ENCODE measurements around the gene SULT4A1. TPM values are rescaled to one million over a fixed set of nuclear protein-coding genes. Genes with fewer than 3 reads are reported as not detected.

SULT4A1 gene
- total and polyA plus RNA-seq, 10 of the 15 experiments (the other 5 are each of a cell fraction or from before 2014, with no cell fraction given) = not detected

DNA sequence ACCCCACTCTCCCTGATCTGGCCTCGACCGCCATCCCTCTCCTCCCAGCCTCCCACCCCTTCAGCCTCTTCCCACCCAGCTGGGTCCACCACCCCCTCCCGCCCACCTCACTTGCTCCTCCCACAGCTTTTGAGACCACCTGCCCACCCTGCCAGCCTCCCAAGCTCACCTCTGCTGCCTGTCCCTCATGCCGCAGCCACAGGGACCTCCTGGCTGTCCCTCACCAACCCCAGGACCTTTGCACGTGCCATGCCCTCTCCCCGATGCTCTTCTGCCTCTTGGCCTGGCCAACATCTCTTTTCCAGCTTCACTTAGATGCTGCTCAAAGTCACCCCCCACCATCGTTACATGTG is 23.0 kb upstream of the SULT4A1 start (continued):
- TF ChIP-seq TCF7 (IDR thresholded peaks at IDR 0.05; ENCODE audit: borderline replicate concordance) (no peak), IKZF1 (conservative IDR thresholded peaks at IDR 0.05) (no peak), HDAC6 (IDR thresholded peaks at IDR 0.05; ENCODE audit: unreplicated experiment) (no peak), IRF4 (IDR thresholded peaks at IDR 0.05; ENCODE audit: low read depth, low read length) (no peak)

DNA sequence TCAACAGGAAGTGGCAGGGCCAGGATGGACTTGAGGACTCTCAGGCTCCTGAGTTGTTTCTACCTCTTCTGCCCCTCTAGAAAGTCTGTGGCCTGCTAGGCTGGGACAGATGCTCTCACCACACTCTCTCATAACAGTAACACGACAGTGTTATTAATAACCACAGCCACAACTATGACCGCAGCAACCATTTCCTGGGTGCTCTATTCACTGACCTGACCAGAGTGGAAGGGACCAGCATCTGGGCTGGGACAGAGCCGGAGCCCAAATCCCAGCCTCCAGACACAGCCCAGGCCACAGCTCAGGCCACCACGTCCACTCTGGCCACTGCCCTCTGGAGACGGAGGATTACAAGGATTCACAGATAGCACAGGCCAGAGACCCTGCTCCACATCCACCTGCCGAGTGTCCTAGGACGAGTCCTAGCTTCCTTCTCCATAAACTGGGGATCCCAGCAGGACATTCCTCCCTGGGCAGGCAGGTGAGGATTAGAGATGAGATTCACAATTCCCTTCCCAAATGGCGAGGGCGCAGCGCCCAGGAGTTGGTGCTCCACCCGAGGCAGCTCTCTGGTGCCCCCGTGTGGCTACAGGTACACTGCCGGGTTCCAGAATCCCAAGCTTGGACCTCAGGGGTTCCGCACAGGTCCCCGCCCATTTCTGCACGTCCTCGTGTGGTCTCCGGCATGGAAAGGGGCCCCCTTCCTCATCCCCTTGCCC is 22.4 kb upstream of the SULT4A1 start:
- H3K4me3 ChIP-seq = no peak overlapping the region
- peaks cover 9% of the 10 kb centered on the region for H3K4me1 ChIP-seq (ENCODE audit: control insufficient read depth, insufficient read depth, low read length)
- ChIA-PET RAD21 (ENCODE audit: unreplicated experiment) (interaction anchor here (1.1 to 1.3 kb wide), 2 partner anchors 136 to 201 kb away, joined by 3 to 4 read pairs; no protein-coding TSS in a partner anchor), POLR2A (no interaction called here), CTCF (interaction anchor here (0.6 to 1.6 kb wide), 17 partner anchors 9 to 611 kb away, joined by 3 to 7 read pairs (median 3); no protein-coding TSS in a partner anchor), SMC1A (ENCODE audit: uncharacterized antibody, unreplicated experiment) (interaction anchor here (0.7 kb wide), 1 partner anchor 156 kb away, joined by 3 read pairs; no protein-coding TSS in a partner anchor)
- WGBS (ENCODE audit: insufficient coverage, insufficient replicate concordance, low lambda C conversion rate, missing lambda C conversion rate) = 4% methylated on average over 18 of the region's 18 CpGs
- in situ Hi-C loops (cut with MboI) = no loop called here
- no peaks in the 10 kb centered on the region for H3K36me3 ChIP-seq (ENCODE audit: control insufficient read depth in 2 of 2, insufficient read depth in 2 of 2, low read length in 1 of 2)
- FAIRE-seq (peak; percentile 47), DNase-seq (ENCODE audit: low read depth, low spot score) (peak; percentile 33), ATAC-seq (peak; percentile 82)
- no TSS peak for BruUV-seq (replicated peaks)
- no peak overlapping the region for H3K9ac ChIP-seq (ENCODE audit: control insufficient read depth, insufficient read depth, low read length)
- H4K20me1 ChIP-seq (ENCODE audit: control insufficient read depth, insufficient read depth) = no peaks in the 10 kb centered on the region
- intact Hi-C loops (cut with micrococcal nuclease; ENCODE audit: unreplicated experiment) = loop anchor here (2.0 to 10.0 kb wide), 2 partner anchors 140 to 496 kb away; no protein-coding TSS in a partner anchor
- H3K27ac ChIP-seq (ENCODE audit: control insufficient read depth, insufficient read depth) = no peak overlapping the region
- H2AFZ ChIP-seq (ENCODE audit: control insufficient read depth, low read depth, low read length) = no peak overlapping the region
- peaks cover 0 to 4% of the 10 kb centered on the region in 2 experiments for H3K27me3 ChIP-seq (replicated peaks in 1 of 2; ENCODE audit: control insufficient read depth in 2 of 2, insufficient read depth in 2 of 2, low read length in 1 of 2)
- H3K9me3 ChIP-seq (replicated peaks; ENCODE audit: control insufficient read depth, insufficient read depth, low read length) = no peaks in the 10 kb centered on the region
- no peaks in the 10 kb centered on the region for H3K79me2 ChIP-seq (ENCODE audit: control insufficient read depth, insufficient read depth, low read length)
- H3K4me2 ChIP-seq (ENCODE audit: control insufficient read depth, insufficient read depth) = peak overlapping the region; percentile 86
- no peak for TF ChIP-seq ZNF207 (IDR thresholded peaks at IDR 0.05; ENCODE audit: borderline replicate concordance)
- TF ChIP-seq MEF2A (IDR thresholded peaks at IDR 0.05; ENCODE audit: insufficient read depth, low read depth, low read length) = 0 out of 2 replicates have a peak, but pooled peaks have one; percentile 39
- TF ChIP-seq ZNF384 (IDR thresholded peaks at IDR 0.05; ENCODE audit: borderline replicate concordance, low read depth, low read length) = no peak
- TF ChIP-seq KAT2A (conservative IDR thresholded peaks at IDR 0.05; ENCODE audit: control insufficient read depth, low read depth, low read length) = no peak
- TF ChIP-seq, protein P1, sequence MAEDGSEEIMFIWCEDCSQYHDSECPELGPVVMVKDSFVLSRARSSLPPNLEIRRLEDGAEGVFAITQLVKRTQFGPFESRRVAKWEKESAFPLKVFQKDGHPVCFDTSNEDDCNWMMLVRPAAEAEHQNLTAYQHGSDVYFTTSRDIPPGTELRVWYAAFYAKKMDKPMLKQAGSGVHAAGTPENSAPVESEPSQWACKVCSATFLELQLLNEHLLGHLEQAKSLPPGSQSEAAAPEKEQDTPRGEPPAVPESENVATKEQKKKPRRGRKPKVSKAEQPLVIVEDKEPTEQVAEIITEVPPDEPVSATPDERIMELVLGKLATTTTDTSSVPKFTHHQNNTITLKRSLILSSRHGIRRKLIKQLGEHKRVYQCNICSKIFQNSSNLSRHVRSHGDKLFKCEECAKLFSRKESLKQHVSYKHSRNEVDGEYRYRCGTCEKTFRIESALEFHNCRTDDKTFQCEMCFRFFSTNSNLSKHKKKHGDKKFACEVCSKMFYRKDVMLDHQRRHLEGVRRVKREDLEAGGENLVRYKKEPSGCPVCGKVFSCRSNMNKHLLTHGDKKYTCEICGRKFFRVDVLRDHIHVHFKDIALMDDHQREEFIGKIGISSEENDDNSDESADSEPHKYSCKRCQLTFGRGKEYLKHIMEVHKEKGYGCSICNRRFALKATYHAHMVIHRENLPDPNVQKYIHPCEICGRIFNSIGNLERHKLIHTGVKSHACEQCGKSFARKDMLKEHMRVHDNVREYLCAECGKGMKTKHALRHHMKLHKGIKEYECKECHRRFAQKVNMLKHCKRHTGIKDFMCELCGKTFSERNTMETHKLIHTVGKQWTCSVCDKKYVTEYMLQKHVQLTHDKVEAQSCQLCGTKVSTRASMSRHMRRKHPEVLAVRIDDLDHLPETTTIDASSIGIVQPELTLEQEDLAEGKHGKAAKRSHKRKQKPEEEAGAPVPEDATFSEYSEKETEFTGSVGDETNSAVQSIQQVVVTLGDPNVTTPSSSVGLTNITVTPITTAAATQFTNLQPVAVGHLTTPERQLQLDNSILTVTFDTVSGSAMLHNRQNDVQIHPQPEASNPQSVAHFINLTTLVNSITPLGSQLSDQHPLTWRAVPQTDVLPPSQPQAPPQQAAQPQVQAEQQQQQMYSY (CRISPR knock-in tag; IDR thresholded peaks at IDR 0.05) = no peak
- TF ChIP-seq RUNX3 (IDR thresholded peaks at IDR 0.05; ENCODE audit: low read length) = peak; percentile 92
- TF ChIP-seq SIX5 (IDR thresholded peaks at IDR 0.05; ENCODE audit: low read depth, low read length, severe bottlenecking) = no peak
- TF ChIP-seq USF1 (IDR thresholded peaks at IDR 0.05; ENCODE audit: borderline replicate concordance, extremely low read length, insufficient read depth, low read depth, low read length) = no peak
- no peak for TF ChIP-seq RAD51 (IDR thresholded peaks at IDR 0.05)
- TF ChIP-seq ESRRA (IDR thresholded peaks at IDR 0.05; ENCODE audit: low read length) = no peak
- no peak for TF ChIP-seq EZH2 (IDR thresholded peaks at IDR 0.05; ENCODE audit: borderline replicate concordance, control insufficient read depth, low read depth, low read length)
- TF ChIP-seq EED (IDR thresholded peaks at IDR 0.05; ENCODE audit: low read depth) = 0 out of 2 replicates have a peak, but pooled peaks have one; percentile 46
- TF ChIP-seq NR2C1 (IDR thresholded peaks at IDR 0.05) = no peak
- no peak for TF ChIP-seq GABPA (IDR thresholded peaks at IDR 0.05; ENCODE audit: low read depth)
- TF ChIP-seq HDAC2 (IDR thresholded peaks at IDR 0.05) = no peak

Data from GM12878 (cell line).